GM12874 (cell line): Measurements from ENCODE around the gene CYP4F8.

Source experiments
- CTCF ChIP-seq: IDR thresholded peaks from 2 replicates; pipeline ENCODE4 v1.5.1; 2011; ENCODE audit warnings: low read depth, mild to moderate bottlenecking, control low read depth, low read length, moderate library complexity; ENCODE audit not compliant: insufficient read depth

The CYP4F8 gene

GRCh38 chr19:15635016-15635805, 20.2 kb downstream of the CYP4F8 start:
- TF ChIP-seq CTCF = no peak

- TF ChIP-seq CTCF = no peak
Measured at GRCh38 chr19:15636026-15636425, 21.0 kb downstream of the CYP4F8 start.

GRCh38 chr19:15639596-15639995, 24.6 kb downstream of the CYP4F8 start:
- no peak for TF ChIP-seq CTCF

- no peak for TF ChIP-seq CTCF
Measured at GRCh38 chr19:15640294-15640903, 25.4 kb downstream of the CYP4F8 start, which contains the start of gene CYP4F3. CYP4F3 (plus strand) TSS chr19:15640897; CDS start chr19:15641416, 519 bp downstream.

- no peak for TF ChIP-seq CTCF
Measured at GRCh38 chr19:15640904-15641597, 26.0 kb downstream of the CYP4F8 start.

GRCh38 chr19:15641901-15642491, 27.0 kb downstream of the CYP4F8 start:
- TF ChIP-seq CTCF = no peak

- TF ChIP-seq CTCF = no peak
Measured at GRCh38 chr19:15642807-15643206, 27.8 kb downstream of the CYP4F8 start.
